Mesenchymal stem cell (in vitro differentiated cells and primary cell): Measurements from ENCODE around the gene RET.
"Not testable (repeated sequence)": the region's sequence is repeated elsewhere in the genome, so short reads cannot be mapped to it uniquely, and the experiment has no call there.

Experiments used
- DNase-seq: peaks from one replicate; pipeline ENCODE4 v3.0.0-alpha.2; 2013
- H2AFZ ChIP-seq: one replicate; pipeline ENCODE4 v1.6.1; 2013; ENCODE audit warnings: low read depth, mild to moderate bottlenecking, control low read depth, inconsistent platforms, low read length, moderate library complexity
- H2AK5ac ChIP-seq: 2 replicates; pipeline ENCODE4 v1.6.1; 2013; ENCODE audit warnings: low read length, moderate library complexity, mild to moderate bottlenecking, inconsistent platforms; ENCODE audit not compliant: severe bottlenecking
- H2BK120ac ChIP-seq: one replicate; pipeline ENCODE4 v1.6.1; 2013; ENCODE audit warnings: low read depth, mild to moderate bottlenecking, inconsistent platforms, low read length, moderate library complexity
- H2BK12ac ChIP-seq, 2 experiments: one replicate each; pipeline ENCODE4 v1.6.1; 2013; ENCODE audit warnings: inconsistent platforms in 2 of 2, low read length in 2 of 2, mild to moderate bottlenecking in 2 of 2, moderate library complexity in 2 of 2, control low read depth in 1 of 2
- H2BK15ac ChIP-seq: one replicate; pipeline ENCODE4 v1.6.1; 2013; ENCODE audit warnings: mild to moderate bottlenecking, low read depth, inconsistent platforms; ENCODE audit not compliant: poor library complexity, severe bottlenecking
- H2BK5ac ChIP-seq: 2 replicates; pipeline ENCODE4 v1.6.1; 2013; ENCODE audit warnings: low read depth, mild to moderate bottlenecking, low read length, control low read depth, inconsistent platforms; ENCODE audit not compliant: poor library complexity, severe bottlenecking
- H3K14ac ChIP-seq, 2 experiments: one replicate each; pipeline ENCODE4 v1.6.1; 2013; ENCODE audit warnings: inconsistent platforms in 2 of 2, low read length in 2 of 2, control low read depth in 1 of 2, mild to moderate bottlenecking in 1 of 2, moderate library complexity in 1 of 2
- H3K18ac ChIP-seq, 2 experiments: one replicate each; pipeline ENCODE4 v1.6.1; 2013; ENCODE audit warnings: inconsistent platforms in 2 of 2, low read length in 2 of 2, control low read depth in 1 of 2, low read depth in 1 of 2, mild to moderate bottlenecking in 1 of 2
- H3K23ac ChIP-seq, 2 experiments: one replicate each; pipeline ENCODE4 v1.6.1; 2013; ENCODE audit warnings: inconsistent platforms in 2 of 2, low read length in 2 of 2, mild to moderate bottlenecking in 2 of 2, moderate library complexity in 2 of 2, control low read depth in 1 of 2
- H3K27ac ChIP-seq: 2 replicates; pipeline ENCODE4 v1.5.1; 2013; ENCODE audit warnings: mild to moderate bottlenecking, moderate library complexity, low read length, control low read depth, inconsistent platforms; ENCODE audit not compliant: poor library complexity, severe bottlenecking
- H3K27me3 ChIP-seq, 2 experiments: 2 replicates each; pipeline versions ENCODE4 v1.6.1 to v1.7.0; 2013; ENCODE audit warnings: low read length in 2 of 2, mild to moderate bottlenecking in 2 of 2, moderate library complexity in 2 of 2, control low read depth in 1 of 2, inconsistent platforms in 1 of 2; ENCODE audit not compliant: control insufficient read depth in 1 of 2, insufficient read depth in 1 of 2
- H3K36me3 ChIP-seq, 2 experiments: 2 replicates each; pipeline versions ENCODE4 v1.6.1 to v1.7.0; 2013; ENCODE audit warnings: low read length in 2 of 2, control low read depth in 1 of 2, inconsistent platforms in 1 of 2, low read depth in 1 of 2, mild to moderate bottlenecking in 1 of 2; ENCODE audit not compliant: insufficient read depth in 2 of 2, control insufficient read depth in 1 of 2
- H3K4ac ChIP-seq, 2 experiments: one replicate each; pipeline ENCODE4 v1.6.1; 2013; ENCODE audit warnings: inconsistent platforms in 2 of 2, low read length in 2 of 2, mild to moderate bottlenecking in 2 of 2, moderate library complexity in 2 of 2, control low read depth in 1 of 2, low read depth in 1 of 2
- H3K4me1 ChIP-seq: 2 replicates; pipeline ENCODE4 v1.6.1; 2013; ENCODE audit warnings: low read depth, low read length, control low read depth; ENCODE audit not compliant: control insufficient read depth, insufficient read depth
- H3K4me2 ChIP-seq: 2 replicates; pipeline ENCODE4 v1.6.1; 2013; ENCODE audit warnings: low read length, mild to moderate bottlenecking, inconsistent platforms; ENCODE audit not compliant: poor library complexity, severe bottlenecking
- H3K4me3 ChIP-seq, 2 experiments: 2 replicates each; pipeline versions ENCODE4 v1.5.1 to v1.7.0; 2013; ENCODE audit warnings: low read length in 2 of 2, mild to moderate bottlenecking in 2 of 2, control low read depth in 1 of 2, low read depth in 1 of 2; ENCODE audit not compliant: insufficient read depth in 1 of 2
- H3K79me1 ChIP-seq: replicated peaks from 2 replicates; pipeline ENCODE4 v1.6.1; 2013; ENCODE audit warnings: mild to moderate bottlenecking, control low read depth, low read length, inconsistent platforms; ENCODE audit not compliant: poor library complexity, severe bottlenecking
- H3K9ac ChIP-seq: 2 replicates; pipeline ENCODE4 v1.7.0; 2013; ENCODE audit warnings: mild to moderate bottlenecking, low read length, moderate library complexity
- H3K9me3 ChIP-seq: 2 replicates; pipeline ENCODE4 v1.7.0; 2013; ENCODE audit warnings: mild to moderate bottlenecking, low read length; ENCODE audit not compliant: control insufficient read depth
- H4K8ac ChIP-seq: one replicate; pipeline ENCODE4 v1.6.1; 2013; ENCODE audit warnings: inconsistent platforms, mild to moderate bottlenecking, low read length, moderate library complexity
- H4K91ac ChIP-seq: one replicate; pipeline ENCODE4 v1.6.1; 2013; ENCODE audit warnings: mild to moderate bottlenecking, low read length, inconsistent platforms
- WGBS: methylation state at CpG from one replicate; pipeline ENCODE4 v1.1.7; 2013; ENCODE audit warnings: mixed read lengths; 5-methylcytosine and 5-hydroxymethylcytosine counted together

Gene RET

GRCh38 chr10:43141421-43141820, 64.6 kb downstream of the RET start:
- peaks cover 3% of the 10 kb centered on the region for H3K79me1 ChIP-seq
- H3K14ac ChIP-seq, result no peak overlapping the region
- H2BK15ac ChIP-seq, result no peak overlapping the region
- H3K36me3 ChIP-seq, result no peaks in the 10 kb centered on the region
- whole genome bisulfite sequencing, result 97% methylated on average over 5 of the region's 5 CpGs
- peak overlapping the region; percentile 53 for H3K9ac ChIP-seq
- H4K91ac ChIP-seq, result no peak overlapping the region
- H3K4me3 ChIP-seq, result no peak overlapping the region
- H3K4me2 ChIP-seq, result no peak overlapping the region
- H3K27ac ChIP-seq, result no peak overlapping the region
- no peak overlapping the region for H3K4ac ChIP-seq
- H2BK12ac ChIP-seq, result peak overlapping the region in 1 of 2 experiments; percentile 79
- H2BK120ac ChIP-seq, result no peak overlapping the region
- no peak for DNase-seq
- H2AFZ ChIP-seq, result no peak overlapping the region
- H2BK5ac ChIP-seq, result no peak overlapping the region
- H3K18ac ChIP-seq, result no peak overlapping the region
- H4K8ac ChIP-seq, result peak overlapping the region; percentile 21
- H3K27me3 ChIP-seq, result no peaks in the 10 kb centered on the region
- peaks cover 12% of the 10 kb centered on the region for H3K4me1 ChIP-seq
- no peaks in the 10 kb centered on the region for H3K9me3 ChIP-seq
- no peak overlapping the region for H3K23ac ChIP-seq
- H2AK5ac ChIP-seq, result no peak overlapping the region

GRCh38 chr10:43145311-43145710, 68.4 kb downstream of the RET start:
- H4K91ac ChIP-seq, result no peak overlapping the region
- H2BK5ac ChIP-seq, result no peak overlapping the region
- DNase-seq, result no peak
- no peak overlapping the region for H3K4me2 ChIP-seq
- H2AFZ ChIP-seq, result no peak overlapping the region
- no peak overlapping the region for H3K27ac ChIP-seq
- peak overlapping the region; percentile 50 for H3K9ac ChIP-seq
- H3K4ac ChIP-seq, result no peak overlapping the region
- no peak overlapping the region for H2AK5ac ChIP-seq
- H3K23ac ChIP-seq, result no peak overlapping the region
- H3K4me3 ChIP-seq, result no peak overlapping the region
- peaks cover 1% of the 10 kb centered on the region for H3K4me1 ChIP-seq
- H3K9me3 ChIP-seq, result no peaks in the 10 kb centered on the region
- no peak overlapping the region for H2BK120ac ChIP-seq
- H2BK12ac ChIP-seq, result no peak overlapping the region
- peaks cover 0 to 3% of the 10 kb centered on the region in 2 experiments for H3K36me3 ChIP-seq
- peak overlapping the region in 1 of 2 experiments; percentile 74 for H3K14ac ChIP-seq
- no peak overlapping the region for H3K18ac ChIP-seq
- no peak overlapping the region for H2BK15ac ChIP-seq
- H3K27me3 ChIP-seq, result no peaks in the 10 kb centered on the region
- peaks cover 3% of the 10 kb centered on the region for H3K79me1 ChIP-seq
- 94% methylated on average over 6 of the region's 6 CpGs for WGBS
- H4K8ac ChIP-seq, result no peak overlapping the region

DNA sequence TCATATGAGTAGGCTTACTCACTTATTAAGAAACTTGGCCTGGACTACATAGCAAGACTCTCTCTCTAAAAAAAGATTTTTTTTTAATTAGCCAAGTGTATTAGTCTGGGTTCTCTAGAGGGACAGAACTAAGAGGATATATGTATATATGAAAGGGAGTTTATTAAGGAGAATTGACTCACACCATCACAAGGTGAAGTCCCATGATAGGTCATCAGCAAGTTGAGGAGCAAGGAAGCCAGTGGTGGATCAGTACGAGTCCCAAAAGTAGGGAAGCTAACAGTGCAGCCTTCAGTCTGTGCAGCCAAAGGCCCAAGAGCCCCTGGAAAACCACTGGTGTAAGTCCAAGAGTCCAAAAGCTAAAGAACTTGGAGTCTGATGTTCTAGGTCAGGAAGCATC, 69.1 kb downstream of the RET start:
- H3K4ac ChIP-seq, H3K27me3 ChIP-seq, H3K23ac ChIP-seq, H3K14ac ChIP-seq, H2AFZ ChIP-seq, H4K8ac ChIP-seq, H3K4me2 ChIP-seq, H2BK5ac ChIP-seq, H3K4me3 ChIP-seq, H3K9me3 ChIP-seq, H3K4me1 ChIP-seq, H3K9ac ChIP-seq, H3K36me3 ChIP-seq, H2BK15ac ChIP-seq, DNase-seq, H2BK120ac ChIP-seq, H2AK5ac ChIP-seq, H2BK12ac ChIP-seq, H3K79me1 ChIP-seq, H3K18ac ChIP-seq, H4K91ac ChIP-seq, H3K27ac ChIP-seq: not testable (repeated sequence)
- WGBS, result 100% methylated on average over 1 of the region's 1 CpG

DNA sequence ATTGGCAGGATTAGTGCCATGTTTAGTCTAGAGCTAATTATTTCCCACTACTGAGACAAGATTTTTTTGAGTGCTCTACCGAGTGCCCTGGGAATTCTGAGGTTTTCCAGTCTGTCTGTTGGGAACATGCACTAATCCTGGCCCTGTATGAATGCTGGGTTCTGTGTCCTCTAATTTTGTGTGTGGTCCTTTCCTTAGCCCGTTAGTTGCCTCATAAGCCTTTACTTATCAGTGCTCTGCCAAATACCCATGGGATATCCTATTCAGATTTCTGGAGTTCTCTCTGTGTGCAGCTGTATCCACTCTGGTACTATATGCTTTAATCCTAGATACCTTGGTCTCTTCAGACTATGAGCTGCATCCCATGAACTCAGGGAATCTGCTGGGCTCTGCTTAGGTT, 74.5 kb downstream of the RET start:
- Histone ChIP-seq H3K27ac (no peak overlapping the region), H3K14ac (no peak overlapping the region), H2BK5ac (no peak overlapping the region), H4K91ac (no peak overlapping the region), H2BK15ac (no peak overlapping the region), H2AFZ (no peak overlapping the region), H3K9me3 (no peaks in the 10 kb centered on the region), H3K9ac (peak overlapping the region; percentile 42), H2AK5ac (no peak overlapping the region), H3K79me1 (peaks cover 9% of the 10 kb centered on the region), H3K4me1 (peaks cover 1% of the 10 kb centered on the region), H3K4ac (no peak overlapping the region), H4K8ac (no peak overlapping the region), H2BK120ac (no peak overlapping the region), H3K23ac (no peak overlapping the region), H3K4me3 (no peak overlapping the region), H2BK12ac (no peak overlapping the region), H3K4me2 (no peak overlapping the region), H3K27me3 (no peaks in the 10 kb centered on the region), H3K18ac (no peak overlapping the region), H3K36me3 (peaks cover 3% of the 10 kb centered on the region in 2 experiments)
- WGBS, result 45% methylated on average over 2 of the region's 2 CpGs
- peak; percentile 18 for DNase-seq
